ACC112 (cell line): ENCODE data around the gene ZNF414.

Experiments
- H2AFZ ChIP-seq: fragments of 200-600 bp; sonication (generic); one replicate; pipeline ENCODE4 v1.6.0; 2017; ENCODE audit warnings: antibody characterized with exemption, low read length; ENCODE audit not compliant: unreplicated experiment
- H3K27ac ChIP-seq: fragments of 200-600 bp; sonication (generic); 2 replicates; pipeline ENCODE4 v1.5.1; 2014; ENCODE audit warnings: low read depth, mild to moderate bottlenecking, antibody characterized with exemption, low read length, moderate library complexity
- H3K27me3 ChIP-seq: fragments of 200-600 bp; sonication (generic); 2 replicates; pipeline ENCODE4 v1.6.1; 2014; ENCODE audit warnings: mild to moderate bottlenecking, antibody characterized with exemption, low read length, moderate library complexity, mixed read lengths; ENCODE audit not compliant: insufficient read depth
- H3K36me3 ChIP-seq: fragments of 200-600 bp; sonication (generic); 2 replicates; pipeline ENCODE4 v1.6.1; 2016; ENCODE audit warnings: mild to moderate bottlenecking, antibody characterized with exemption, low read length, moderate library complexity, mixed read lengths; ENCODE audit not compliant: insufficient read depth
- H3K4me1 ChIP-seq: fragments of 200-600 bp; sonication (generic); one replicate; pipeline ENCODE4 v1.6.1; 2016; ENCODE audit warnings: low read length, mixed read lengths; ENCODE audit not compliant: insufficient read depth, unreplicated experiment, control insufficient read depth
- H3K4me3 ChIP-seq: fragments of 200-600 bp; sonication (generic); 2 replicates; pipeline ENCODE4 v1.5.1; 2014; ENCODE audit warnings: mild to moderate bottlenecking, low read depth, low read length
- H3K79me2 ChIP-seq: fragments of 200-600 bp; sonication (generic); one replicate; pipeline ENCODE4 v1.6.0; 2016; ENCODE audit warnings: low read length; ENCODE audit not compliant: control insufficient read depth, unreplicated experiment, insufficient read depth

Gene ZNF414

DNA sequence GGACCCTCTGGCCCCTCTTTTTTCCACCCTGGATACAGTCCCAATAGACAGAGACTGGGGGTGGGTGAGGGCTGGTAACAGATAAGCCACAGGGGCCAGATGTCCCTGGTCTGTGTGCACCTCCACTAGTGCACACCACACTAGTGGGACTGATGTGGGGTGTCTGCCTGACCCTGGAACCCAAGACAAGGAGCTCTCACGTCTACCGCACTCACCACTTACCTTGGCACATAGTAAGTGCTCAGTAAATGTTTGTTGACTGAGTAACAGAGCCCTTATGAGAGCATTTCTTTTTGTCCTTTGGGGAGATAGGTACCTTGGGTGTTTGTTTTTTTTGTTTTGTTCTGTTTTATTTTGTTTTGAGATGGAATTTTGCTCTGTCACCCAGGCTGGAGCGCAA, 23.1 kb upstream of the ZNF414 start:
- H3K27ac ChIP-seq = no peak overlapping the region
- H3K4me1 ChIP-seq = peaks cover 2% of the 10 kb centered on the region
- no peaks in the 10 kb centered on the region for H3K79me2 ChIP-seq
- no peaks in the 10 kb centered on the region for H3K27me3 ChIP-seq
- H2AFZ ChIP-seq = no peak overlapping the region
- no peaks in the 10 kb centered on the region for H3K36me3 ChIP-seq
- H3K4me3 ChIP-seq = no peak overlapping the region

DNA sequence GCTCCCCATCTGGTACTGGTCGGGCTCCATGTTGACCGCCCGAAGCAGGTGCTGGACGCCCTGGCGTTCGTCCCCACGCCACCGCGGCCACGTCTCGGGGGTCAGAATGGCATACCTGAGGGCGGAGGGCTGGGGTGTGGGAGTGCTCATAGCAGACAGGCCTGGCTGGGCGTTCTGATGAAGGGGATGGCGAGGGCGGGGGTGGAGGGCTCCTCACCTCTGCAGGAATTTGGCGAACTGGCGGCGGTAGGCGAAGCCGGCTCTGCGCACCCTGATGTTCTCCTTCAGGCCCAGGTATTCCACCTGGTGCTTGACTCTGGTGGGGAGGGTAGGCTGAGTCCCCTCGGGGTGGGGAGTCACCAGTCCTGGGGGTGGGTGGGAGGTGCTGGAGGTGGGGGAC, 22.3 kb upstream of the ZNF414 start:
- H2AFZ ChIP-seq = no peak overlapping the region
- H3K27me3 ChIP-seq = no peaks in the 10 kb centered on the region
- no peaks in the 10 kb centered on the region for H3K36me3 ChIP-seq
- peaks cover 2% of the 10 kb centered on the region for H3K4me1 ChIP-seq
- no peaks in the 10 kb centered on the region for H3K79me2 ChIP-seq
- no peak overlapping the region for H3K4me3 ChIP-seq
- H3K27ac ChIP-seq = no peak overlapping the region

DNA sequence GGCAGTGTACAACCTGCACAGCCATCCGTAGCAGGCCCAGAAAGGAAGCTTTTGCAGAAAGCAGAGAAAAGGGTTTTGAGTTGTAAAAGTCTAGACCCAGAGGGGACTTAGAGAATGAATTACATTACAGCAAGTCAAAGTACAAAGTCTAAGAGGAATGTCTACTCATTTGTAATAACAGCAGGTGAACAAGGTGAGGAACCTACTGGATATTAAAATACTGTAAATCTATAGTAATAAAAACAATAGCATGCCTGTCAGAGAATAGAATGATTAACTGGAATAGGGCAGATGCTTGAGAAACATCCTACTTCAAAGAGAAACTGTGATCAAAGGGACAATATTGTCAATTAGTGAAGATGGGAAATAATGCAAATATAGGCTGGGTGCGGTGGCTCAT, 18.3 kb upstream of the ZNF414 start:
- peaks cover 2% of the 10 kb centered on the region for H3K79me2 ChIP-seq
- H3K27me3 ChIP-seq = no peaks in the 10 kb centered on the region
- no peaks in the 10 kb centered on the region for H3K4me1 ChIP-seq
- H2AFZ ChIP-seq = no peak overlapping the region
- H3K4me3 ChIP-seq = no peak overlapping the region
- H3K27ac ChIP-seq = no peak overlapping the region
- H3K36me3 ChIP-seq = no peaks in the 10 kb centered on the region

DNA sequence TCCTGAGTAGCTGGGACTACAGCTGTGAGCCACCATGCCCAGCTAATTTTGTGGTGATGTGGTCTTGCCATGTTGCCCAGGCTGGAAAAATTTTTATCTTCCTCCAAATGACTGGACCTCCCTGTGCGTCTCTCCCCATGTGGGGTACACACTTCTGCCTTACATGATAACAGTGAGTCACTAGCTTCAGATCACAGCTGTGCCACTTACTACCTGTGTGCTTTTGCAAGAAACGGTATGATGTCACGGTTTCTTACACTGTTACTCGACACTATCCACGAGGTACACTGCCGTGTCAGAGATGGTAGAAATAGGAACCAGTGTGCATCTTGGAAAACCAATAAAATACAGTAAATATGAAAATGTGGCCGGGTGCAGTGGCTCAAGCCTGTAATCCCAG, 17.5 kb upstream of the ZNF414 start:
- Histone ChIP-seq H3K27me3 (no peaks in the 10 kb centered on the region), H3K36me3 (no peaks in the 10 kb centered on the region), H3K27ac (no peak overlapping the region)

DNA sequence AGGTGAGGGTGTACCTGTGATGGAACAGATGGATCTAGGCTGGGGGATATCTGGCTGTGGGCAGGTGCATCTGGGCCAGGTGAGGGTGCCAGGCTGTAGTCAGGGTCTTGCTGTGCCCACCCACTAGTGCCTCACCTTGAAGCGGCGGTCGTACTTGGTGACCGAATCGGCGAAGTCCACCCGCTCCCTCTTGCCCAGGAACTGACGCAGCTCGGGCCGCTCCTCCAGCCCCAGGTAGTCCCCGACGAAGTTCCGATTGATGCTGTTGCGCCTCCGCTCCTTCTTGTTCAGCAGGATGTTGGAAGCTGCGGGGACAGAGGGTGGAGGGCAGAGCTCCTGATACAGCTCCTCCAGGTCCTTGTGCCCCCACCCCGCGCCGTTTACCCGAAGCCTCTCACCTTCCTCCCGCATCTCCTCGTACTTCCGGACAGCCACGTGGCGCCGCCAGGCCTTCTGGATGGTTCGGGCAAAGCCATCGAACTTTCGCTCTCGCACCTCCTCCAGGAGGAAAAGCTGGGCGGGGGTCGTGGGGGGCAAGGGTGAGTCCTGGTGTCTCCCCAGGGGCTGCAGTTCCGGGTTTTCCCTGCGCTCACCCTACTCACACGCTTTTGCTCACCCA, 16.2 kb upstream of the ZNF414 start:
- H3K4me3 ChIP-seq = no peak overlapping the region
- H3K36me3 ChIP-seq = no peaks in the 10 kb centered on the region
- no peaks in the 10 kb centered on the region for H3K27me3 ChIP-seq

More for the DNA sequence above, 17.5 kb upstream of the ZNF414 start:
- Histone ChIP-seq H2AFZ (no peak overlapping the region), H3K4me1 (no peaks in the 10 kb centered on the region), H3K79me2 (peaks cover 2% of the 10 kb centered on the region), H3K4me3 (no peak overlapping the region)

DNA sequence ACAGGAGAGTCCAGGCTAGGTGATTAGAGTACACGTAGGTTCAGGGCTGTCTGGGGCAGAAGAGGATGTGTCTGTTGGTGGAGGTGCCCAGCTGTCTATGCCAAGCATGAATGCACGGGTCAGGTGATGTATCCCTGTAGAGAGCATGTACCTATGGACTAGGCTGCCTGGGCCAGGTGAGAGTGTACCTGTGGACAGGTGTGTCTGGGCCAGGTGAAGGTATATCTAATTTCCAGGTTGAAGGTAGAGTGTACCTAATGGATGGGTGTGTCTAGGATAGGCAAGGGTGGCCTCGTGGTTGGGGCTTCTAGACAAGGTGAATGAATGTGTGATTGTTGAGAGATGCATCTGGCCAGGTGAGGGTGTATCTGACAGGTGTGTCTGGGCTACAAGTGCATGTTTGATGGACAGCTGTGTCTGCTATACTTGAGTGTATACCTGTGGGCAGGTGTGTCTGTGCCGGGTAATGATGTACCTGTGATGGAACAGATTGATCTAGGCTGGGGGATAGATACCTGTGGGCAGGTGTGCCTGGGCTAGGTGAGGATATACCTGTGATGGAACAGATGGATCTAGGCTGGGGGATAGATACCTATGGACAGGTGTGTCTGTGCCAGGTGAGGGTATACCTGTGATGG, 15.5 kb upstream of the ZNF414 start:
- Histone ChIP-seq H3K27me3 (no peaks in the 10 kb centered on the region), H3K4me3 (no peak overlapping the region), H3K36me3 (no peaks in the 10 kb centered on the region)

More for the DNA sequence above, 16.2 kb upstream of the ZNF414 start:
- H2AFZ ChIP-seq = no peak overlapping the region
- H3K27ac ChIP-seq = no peak overlapping the region
- H3K79me2 ChIP-seq = peaks cover 2% of the 10 kb centered on the region
- no peaks in the 10 kb centered on the region for H3K4me1 ChIP-seq

DNA sequence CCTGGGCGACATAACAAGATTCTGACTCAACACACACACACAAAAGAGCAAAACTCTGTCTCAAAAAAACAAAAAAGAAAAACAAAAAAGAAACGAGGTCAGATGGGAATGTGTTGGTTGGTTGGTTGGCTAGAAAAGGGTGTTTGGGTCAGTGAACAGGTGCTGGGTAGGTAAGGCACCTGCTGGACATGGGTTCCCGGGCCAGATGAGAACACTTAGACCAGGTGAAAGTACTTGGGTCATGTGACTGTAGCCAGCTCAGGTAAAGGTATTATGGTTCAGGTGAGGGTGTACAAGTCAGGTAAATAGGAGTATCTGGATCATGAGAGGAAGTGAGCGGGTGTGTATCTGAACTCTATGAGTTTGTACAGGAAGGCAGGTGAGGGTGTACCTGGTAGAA, 14.5 kb upstream of the ZNF414 start:
- Histone ChIP-seq H3K27ac (no peak overlapping the region), H3K79me2 (peaks cover 2% of the 10 kb centered on the region), H3K4me3 (no peak overlapping the region), H3K36me3 (no peaks in the 10 kb centered on the region), H3K4me1 (no peaks in the 10 kb centered on the region), H2AFZ (no peak overlapping the region), H3K27me3 (no peaks in the 10 kb centered on the region)

More for the DNA sequence above, 15.5 kb upstream of the ZNF414 start:
- H3K79me2 ChIP-seq = peaks cover 2% of the 10 kb centered on the region
- H2AFZ ChIP-seq = no peak overlapping the region
- no peaks in the 10 kb centered on the region for H3K4me1 ChIP-seq
- H3K27ac ChIP-seq = no peak overlapping the region

DNA sequence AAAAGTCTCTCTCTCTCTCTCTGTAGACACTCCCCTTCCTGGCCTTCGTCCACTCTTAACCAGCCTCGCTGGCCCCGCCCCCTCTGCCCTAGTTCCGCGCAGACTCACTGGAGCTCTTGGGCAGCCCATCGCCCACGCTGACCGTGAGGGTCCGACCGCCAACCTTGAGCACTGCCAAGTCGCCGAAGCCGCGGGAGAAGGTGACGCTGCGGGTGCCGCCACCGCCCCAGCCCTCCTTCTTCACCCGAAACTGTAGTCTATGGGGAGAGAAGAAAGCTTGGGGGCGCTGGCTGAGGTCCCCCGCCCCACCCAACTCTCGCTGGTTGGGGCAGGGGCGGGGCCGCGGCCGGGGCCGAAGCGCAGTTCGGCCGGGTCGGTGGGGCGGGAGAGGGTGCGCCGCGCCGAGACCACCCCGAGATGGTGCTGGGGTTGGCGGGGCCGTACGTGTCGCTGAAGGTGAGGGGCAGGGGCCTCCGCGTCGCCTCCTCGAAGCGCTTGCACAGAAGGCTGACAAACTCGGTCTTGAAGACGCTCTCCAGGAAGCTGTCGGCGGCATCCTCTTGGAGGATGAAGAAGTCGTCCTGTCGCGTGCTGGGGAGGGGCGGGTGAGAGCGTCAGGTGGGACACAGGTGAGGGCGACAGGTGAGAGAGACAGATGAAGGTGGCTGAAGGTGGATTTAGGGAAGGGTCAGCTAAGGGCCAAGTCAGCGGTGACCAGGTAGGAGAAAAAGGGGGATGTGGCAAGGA, 12.6 kb upstream of the ZNF414 start:
- Histone ChIP-seq H3K79me2 (peaks cover 2% of the 10 kb centered on the region), H3K4me3 (peak overlapping the region; percentile 97), H3K4me1 (no peaks in the 10 kb centered on the region), H3K36me3 (no peaks in the 10 kb centered on the region), H3K27me3 (no peaks in the 10 kb centered on the region), H2AFZ (peak overlapping the region; percentile 93), H3K27ac (peak overlapping the region; percentile 77)

DNA sequence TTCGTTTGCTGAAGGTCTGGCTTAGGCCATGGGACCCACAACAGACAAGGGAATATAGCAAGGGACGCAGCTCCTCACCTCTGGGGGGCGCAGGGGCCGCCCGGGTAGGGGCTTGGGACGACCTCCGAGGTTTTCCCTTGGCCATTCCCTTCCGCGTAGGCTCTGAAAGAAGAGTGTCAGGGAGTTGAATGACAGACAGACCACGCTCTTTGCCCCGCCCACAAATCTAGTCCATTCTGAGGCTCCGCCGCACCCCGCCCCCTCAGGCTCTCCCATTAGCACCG, 11.4 kb upstream of the ZNF414 start:
- H3K4me1 ChIP-seq = no peaks in the 10 kb centered on the region
- 0 out of 2 replicates have a peak overlapping the region, but pooled peaks have one; percentile 19 for H3K27ac ChIP-seq
- peak overlapping the region; percentile 73 for H3K4me3 ChIP-seq
- peak overlapping the region; percentile 64 for H2AFZ ChIP-seq
- peaks cover 2% of the 10 kb centered on the region for H3K79me2 ChIP-seq
- no peaks in the 10 kb centered on the region for H3K27me3 ChIP-seq
- H3K36me3 ChIP-seq = no peaks in the 10 kb centered on the region

DNA sequence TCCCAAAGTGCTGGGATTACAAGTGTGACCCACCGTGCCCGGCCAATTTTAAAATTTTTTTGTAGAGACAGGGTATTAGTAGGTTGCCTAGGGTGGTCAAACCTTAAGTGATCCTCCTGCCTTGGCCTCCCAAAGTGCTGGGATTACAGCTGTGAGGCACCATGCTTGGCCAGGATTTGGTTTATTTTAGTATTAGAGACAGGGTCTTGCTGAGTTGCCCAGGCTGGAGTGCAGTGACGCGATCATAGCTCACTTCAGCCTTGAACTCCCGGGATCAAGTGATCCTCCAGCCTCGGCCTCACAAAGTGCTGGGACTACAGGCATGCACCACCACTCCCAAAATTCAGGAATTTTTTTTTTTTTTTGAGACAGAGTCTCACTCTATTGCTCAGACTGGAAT, 5.4 kb upstream of the ZNF414 start:
- H3K27me3 ChIP-seq = no peaks in the 10 kb centered on the region
- no peak overlapping the region for H2AFZ ChIP-seq
- no peak overlapping the region for H3K27ac ChIP-seq
- H3K4me1 ChIP-seq = peaks cover 7% of the 10 kb centered on the region
- no peaks in the 10 kb centered on the region for H3K36me3 ChIP-seq
- no peaks in the 10 kb centered on the region for H3K79me2 ChIP-seq
- H3K4me3 ChIP-seq = no peak overlapping the region

DNA sequence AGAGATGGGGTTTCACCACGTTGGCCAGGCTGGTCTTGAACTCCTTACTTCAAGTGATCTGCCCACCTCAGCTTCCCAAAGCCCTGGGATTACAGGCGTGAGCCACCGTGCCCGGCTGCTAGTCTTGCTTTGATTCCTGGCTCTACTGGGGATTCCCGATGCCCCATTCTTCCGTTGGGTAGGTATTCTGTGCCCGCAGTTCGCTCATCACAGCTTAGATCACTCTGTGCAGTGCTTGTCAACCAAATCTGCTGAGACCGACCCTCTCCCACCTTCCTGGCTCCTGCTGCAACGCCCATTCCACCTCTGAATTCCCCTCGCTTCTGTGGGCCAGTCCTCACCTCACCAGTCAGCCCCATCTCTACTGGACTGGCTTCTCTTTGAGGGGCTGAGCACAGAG, 4.6 kb upstream of the ZNF414 start:
- H3K27ac ChIP-seq = peak overlapping the region; percentile 79; the same call in 1 of the 2 replicates
- no peak overlapping the region for H2AFZ ChIP-seq

More for the DNA sequence above, 4.6 kb upstream of the ZNF414 start:
- Histone ChIP-seq H3K4me1 (peaks cover 7% of the 10 kb centered on the region), H3K36me3 (no peaks in the 10 kb centered on the region), H3K79me2 (no peaks in the 10 kb centered on the region), H3K4me3 (no peak overlapping the region), H3K27me3 (no peaks in the 10 kb centered on the region)
